LNCaP clone FGC (cell line): Measurements from ENCODE around the gene B4GALT3.

Experiments
- DNase-seq: peaks from one replicate; pipeline ENCODE4 v3.0.0-alpha.2; 2011; ENCODE audit warnings: low read depth
- H3K4me3 ChIP-seq: 2 replicates; pipeline ENCODE4 v1.5.1; 2011; ENCODE audit warnings: mild to moderate bottlenecking, low read depth, low read length, control low read depth
- CTCF ChIP-seq: IDR thresholded peaks from 2 replicates; pipeline ENCODE4 v1.5.1; 2012; ENCODE audit warnings: mild to moderate bottlenecking; ENCODE audit not compliant: control insufficient read depth, insufficient read depth; ENCODE audit errors: extremely low read depth

B4GALT3 gene

GRCh38 chr1:161127649-161128048 is 49.7 kb downstream of the B4GALT3 start:
- no peak for TF ChIP-seq CTCF
- no peak for DNase-seq
- H3K4me3 ChIP-seq: no peak overlapping the region

- no peak for TF ChIP-seq CTCF
- no peak for DNase-seq
- no peak overlapping the region for H3K4me3 ChIP-seq
Measured at GRCh38 chr1:161122967-161123366, 54.3 kb downstream of the B4GALT3 start.

GRCh38 chr1:161121834-161122233 is 55.5 kb downstream of the B4GALT3 start:
- TF ChIP-seq CTCF: no peak
- DNase-seq: no peak
- no peak overlapping the region for H3K4me3 ChIP-seq
